H1 (cell line): ENCODE measurements around the gene ZBTB38. TPM values are rescaled to one million over a fixed set of nuclear protein-coding genes. Genes with fewer than 3 reads are reported as not detected.

ENCODE experiments used
- CTCF ChIA-PET: fragments of 300-600 bp; sonication (Branson Sonifier 250); formaldehyde crosslinking; loops from one replicate; lab custom pipeline; 2021; ENCODE audit not compliant: partially characterized antibody; lab: Charles Lee
- POLR2A ChIA-PET: fragments of 300-600 bp; sonication (Branson Sonifier 250); formaldehyde crosslinking; loops from one replicate; lab custom pipeline; 2021; ENCODE audit warnings: inconsistent platforms; ENCODE audit not compliant: partially characterized antibody; lab: Charles Lee
- DNase-seq, 2 experiments: peaks; one replicate each; pipeline versions ENCODE4 v3.0.0 to v3.0.0-alpha.2; 2010 to 2022; ENCODE audit warnings: low spot score in 2 of 2, low read depth in 1 of 2, mixed read lengths in 1 of 2
- FAIRE-seq: peaks from 2 replicates; lab custom pipeline; 2011; peaks lifted over from hg19 to GRCh38; lab: Jason Lieb, UNC
- H2AFZ ChIP-seq: 2 replicates; pipeline ENCODE4 v1.8.1; 2012; ENCODE audit warnings: low read length, inconsistent platforms
- H2AK5ac ChIP-seq: 2 replicates; pipeline ENCODE4 v1.6.1; 2013; ENCODE audit warnings: low read depth, low read length
- H2BK120ac ChIP-seq: replicated peaks from 2 replicates; pipeline ENCODE3; 2013; ENCODE audit warnings: low read depth, low read length, inconsistent platforms
- H2BK12ac ChIP-seq: 2 replicates; pipeline ENCODE4 v1.6.1; 2013; ENCODE audit warnings: low read depth, low read length
- H2BK15ac ChIP-seq: 2 replicates; pipeline ENCODE4 v1.6.1; 2013; ENCODE audit warnings: low read length
- H2BK20ac ChIP-seq: 2 replicates; pipeline ENCODE4 v1.6.1; 2013; ENCODE audit warnings: low read length
- H2BK5ac ChIP-seq: 2 replicates; pipeline ENCODE4 v1.6.1; 2013; ENCODE audit warnings: low read depth, low read length
- H3K14ac ChIP-seq: 2 replicates; pipeline ENCODE4 v1.6.1; 2013; ENCODE audit warnings: inconsistent platforms; ENCODE audit not compliant: insufficient read length
- H3K18ac ChIP-seq: 2 replicates; pipeline ENCODE4 v1.6.1; 2013; ENCODE audit warnings: low read length; ENCODE audit errors: extremely low read depth
- H3K23ac ChIP-seq: 2 replicates; pipeline ENCODE4 v1.6.1; 2013; ENCODE audit warnings: inconsistent platforms; ENCODE audit not compliant: insufficient read length
- H3K23me2 ChIP-seq: 2 replicates; pipeline ENCODE4 v1.6.1; 2013; ENCODE audit warnings: low read depth, low read length
- H3K27ac ChIP-seq: 2 replicates; pipeline ENCODE4 v1.6.1; 2011; ENCODE audit warnings: low read depth, low read length, inconsistent platforms
- H3K27me3 ChIP-seq, 4 experiments: replicated peaks in 1 of 4; 1 replicate in 1 of 4; 2 replicates in 3 of 4; pipeline versions ENCODE4 v1.6.1 to v1.8.1; 2011 to 2013; ENCODE audit warnings: low read length in 3 of 4, mild to moderate bottlenecking in 3 of 4, inconsistent platforms in 2 of 4, mixed read lengths in 2 of 4, moderate library complexity in 1 of 4; ENCODE audit not compliant: control insufficient read depth in 3 of 4, insufficient read depth in 3 of 4; ENCODE audit errors: extremely low read depth in 1 of 4
- H3K36me3 ChIP-seq, 4 experiments: 2 replicates each; pipeline versions ENCODE4 v1.6.1 to v1.8.1; 2011 to 2013; ENCODE audit warnings: mild to moderate bottlenecking in 4 of 4, low read length in 3 of 4, moderate library complexity in 2 of 4, control low read depth in 1 of 4, inconsistent platforms in 1 of 4; ENCODE audit not compliant: insufficient read depth in 4 of 4, control insufficient read depth in 2 of 4
- H3K4ac ChIP-seq: replicated peaks from 2 replicates; pipeline ENCODE3; 2013; ENCODE audit warnings: low read length, low read depth, mixed read lengths, inconsistent platforms; ENCODE audit not compliant: insufficient read length
- H3K4me1 ChIP-seq, 4 experiments: replicated peaks in 1 of 4; 1 replicate in 1 of 4; 2 replicates in 3 of 4; pipeline versions ENCODE4 v1.6.1 to v1.8.1; 2011 to 2013; ENCODE audit warnings: low read length in 3 of 4, inconsistent platforms in 2 of 4, mixed read lengths in 1 of 4; ENCODE audit not compliant: insufficient read depth in 4 of 4, control insufficient read depth in 3 of 4
- H3K4me2 ChIP-seq, 2 experiments: 2 replicates each; pipeline versions ENCODE4 v1.6.1 to v1.8.1; 2011 to 2013; ENCODE audit warnings: low read depth in 2 of 2, low read length in 2 of 2, control low read depth in 1 of 2, inconsistent platforms in 1 of 2, mild to moderate bottlenecking in 1 of 2; ENCODE audit not compliant: insufficient read depth in 1 of 2
- H3K4me3 ChIP-seq, 4 experiments: fragments of 200-600, 300-600 bp in 1 of 4; sonication (generic), shearing (Covaris generic), sonication (Bioruptor Twin) in 1 of 4; 2 replicates each; pipeline versions ENCODE4 v1.5.1 to v1.8.1; 2011 to 2016; ENCODE audit warnings: low read length in 4 of 4, low read depth in 3 of 4, control low read depth in 2 of 4, inconsistent platforms in 2 of 4, mild to moderate bottlenecking in 2 of 4, mixed read lengths in 1 of 4, moderate library complexity in 1 of 4; ENCODE audit not compliant: insufficient read depth in 2 of 4; ENCODE audit errors: extremely low read depth in 1 of 4
- H3K56ac ChIP-seq: replicated peaks from 2 replicates; pipeline ENCODE3; 2013; ENCODE audit warnings: low read depth, mild to moderate bottlenecking, mixed read lengths, low read length, inconsistent platforms; ENCODE audit not compliant: insufficient read length
- H3K79me1 ChIP-seq: 2 replicates; pipeline ENCODE4 v1.6.1; 2013; ENCODE audit warnings: low read depth, low read length, control low read depth
- H3K79me2 ChIP-seq, 2 experiments: 2 replicates each; pipeline versions ENCODE4 v1.6.1 to v1.8.1; 2012 to 2013; ENCODE audit warnings: low read length in 2 of 2, mild to moderate bottlenecking in 2 of 2, inconsistent platforms in 1 of 2; ENCODE audit not compliant: insufficient read depth in 2 of 2, control insufficient read depth in 1 of 2
- H3K9ac ChIP-seq, 4 experiments: replicated peaks in 1 of 4; 1 replicate in 1 of 4; 2 replicates in 3 of 4; pipeline versions ENCODE4 v1.6.1 to v1.8.1; 2011 to 2013; ENCODE audit warnings: low read depth in 3 of 4, low read length in 3 of 4, control low read depth in 2 of 4, mild to moderate bottlenecking in 2 of 4, moderate library complexity in 2 of 4, inconsistent platforms in 1 of 4; ENCODE audit errors: extremely low read depth in 1 of 4
- H3K9me3 ChIP-seq, 2 experiments: 2 replicates each; pipeline versions ENCODE4 v1.6.1 to v1.8.1; 2012 to 2013; ENCODE audit warnings: mild to moderate bottlenecking in 2 of 2, moderate library complexity in 2 of 2, control low read depth in 1 of 2, inconsistent platforms in 1 of 2, low read depth in 1 of 2, low read length in 1 of 2, mixed read lengths in 1 of 2; ENCODE audit not compliant: insufficient read depth in 2 of 2
- H4K20me1 ChIP-seq, 2 experiments: replicated peaks in 1 of 2; 2 replicates each; pipeline versions ENCODE3 to v1.8.1; 2011 to 2013; ENCODE audit warnings: inconsistent platforms in 2 of 2, low read length in 2 of 2, mild to moderate bottlenecking in 1 of 2; ENCODE audit not compliant: insufficient read depth in 2 of 2, control insufficient read depth in 1 of 2
- H4K5ac ChIP-seq: 2 replicates; pipeline ENCODE4 v1.6.1; 2013; ENCODE audit warnings: low read length, low read depth, mixed read lengths, inconsistent platforms; ENCODE audit not compliant: insufficient read length
- H4K8ac ChIP-seq: 2 replicates; pipeline ENCODE4 v1.8.0; 2013; ENCODE audit warnings: mild to moderate bottlenecking, moderate library complexity, low read length, inconsistent platforms; ENCODE audit not compliant: insufficient read depth; ENCODE audit errors: extremely low read depth
- H4K91ac ChIP-seq: replicated peaks from 2 replicates; pipeline ENCODE3; 2013; ENCODE audit warnings: low read length, mixed read lengths, inconsistent platforms; ENCODE audit not compliant: insufficient read length
- HDAC2 ChIP-seq, 2 experiments: fragments of 300-600 bp in 1 of 2; sonication (generic) in 1 of 2; IDR thresholded peaks; 2 replicates each; pipeline ENCODE4 v1.6.1; 2011 to 2012; ENCODE audit warnings: low read depth in 2 of 2, low read length in 2 of 2, mild to moderate bottlenecking in 2 of 2, moderate library complexity in 2 of 2, borderline replicate concordance in 1 of 2, inconsistent platforms in 1 of 2
- NRF1 ChIP-seq: IDR thresholded peaks from 2 replicates; pipeline ENCODE4 v1.6.1; 2011; ENCODE audit warnings: mild to moderate bottlenecking, low read depth, low read length, improper control_type of control experiment
- SRF ChIP-seq: IDR thresholded peaks from 2 replicates; pipeline ENCODE4 v1.6.1; 2011; ENCODE audit warnings: mild to moderate bottlenecking, low read depth, low read length, moderate library complexity
- WGBS, 2 experiments: shearing (Covaris generic) in 1 of 2; methylation state at CpG; one replicate each; pipeline versions ENCODE4 v1.1.6 to v1.1.7; 2013 to 2015; ENCODE audit warnings: low lambda C conversion rate in 2 of 2, mixed read lengths in 2 of 2, inconsistent platforms in 1 of 2, low coverage in 1 of 2, missing lambda C conversion rate in 1 of 2; ENCODE audit not compliant: insufficient replicate concordance in 2 of 2, insufficient coverage in 1 of 2, insufficient read length in 1 of 2; ENCODE audit errors: extremely low coverage in 1 of 2, missing lambda C conversion rate in 1 of 2; 5-methylcytosine and 5-hydroxymethylcytosine counted together
- polyA plus RNA-seq, 7 experiments: library from polyadenylated mRNA; depleted of rRNA in 3 of 7; stranded (reverse) in 5 of 7; unstranded in 2 of 7; fragments of >200 nt in 5 of 7; fragments of 200-250 nt in 2 of 7; gene quantifications; 1 replicate in 5 of 7; 2 replicates in 1 of 7; 4 replicates in 1 of 7; pipeline versions ENCODE4 v1.2.1 to v1.2.3, GENCODE V29; 2011 to 2013; ENCODE audit warnings: missing spikeins in 2 of 7, mixed read lengths in 2 of 7
- total RNA-seq: library from RNA; stranded (reverse); fragmentation: NEBNext Ultra II Directional; extraction: Animal tissue kit (Norgen Biotek cat#: 25700); gene quantifications from 2 replicates; pipeline ENCODE4 v1.2.1, GENCODE V29; 2021

Gene ZBTB38
- total and polyA plus RNA-seq, 2 of the 8 experiments (the other 6 are each of a cell fraction or from before 2014, with no cell fraction given): 4.4 to 10.5 TPM

GRCh38 chr3:141380987-141381386 lies 12.7 kb downstream of the ZBTB38 start:
- Histone ChIP-seq H4K91ac (no peak overlapping the region), H4K5ac (no peak overlapping the region), H2BK12ac (no peak overlapping the region), H2BK15ac (no peak overlapping the region), H4K20me1 (no peaks in the 10 kb centered on the region), H3K27me3 (no peaks in the 10 kb centered on the region), H3K4me1 (no peaks in the 10 kb centered on the region), H2AK5ac (no peak overlapping the region), H3K4me2 (no peak overlapping the region), H3K36me3 (no peaks in the 10 kb centered on the region), H3K18ac (no peak overlapping the region), H3K79me2 (no peaks in the 10 kb centered on the region), H2AFZ (no peak overlapping the region), H3K4me3 (no peak overlapping the region), H4K8ac (no peak overlapping the region), H2BK120ac (no peak overlapping the region), H3K9ac (no peak overlapping the region), H2BK20ac (no peak overlapping the region), H3K79me1 (no peaks in the 10 kb centered on the region; the same call in 1 of the 2 replicates), H3K56ac (no peak overlapping the region), H3K4ac (no peak overlapping the region), H2BK5ac (no peak overlapping the region), H3K23ac (no peak overlapping the region), H3K14ac (no peak overlapping the region), H3K9me3 (no peaks in the 10 kb centered on the region), H3K23me2 (no peaks in the 10 kb centered on the region; the same call in 1 of the 2 replicates), H3K27ac (no peak overlapping the region)
- FAIRE-seq (no peak), DNase-seq (no peak)
- TF ChIP-seq NRF1 (no peak), HDAC2 (IDR thresholded peaks at IDR 0.05; ENCODE audit: borderline replicate concordance in 1 of 2, low read depth in 2 of 2, low read length in 2 of 2) (no peak), SRF (no peak)
- ChIA-PET CTCF (interaction anchor here (0.6 to 1.7 kb wide), 6 partner anchors 9 to 73 kb away, joined by 3 to 6 read pairs (median 4); no protein-coding TSS in a partner anchor), POLR2A (no interaction called here)
- WGBS, 2 experiments: 100% methylated on average over 2 of the region's 2 CpGs; no CpG with 5 or more reads in 1 of the 2 experiments
